Activated naive CD4-positive, alpha-beta T cell treated with anti-CD3 and anti-CD28 coated beads for 36 hours (primary cell): ENCODE measurements around the gene SYCP2. TPM values are rescaled to one million over a fixed set of nuclear protein-coding genes. Genes with fewer than 3 reads are reported as not detected.

Experiments used
- CTCF ChIA-PET: fragments of 350-600 bp; sonication (Branson Sonifier 250); formaldehyde crosslinking; loops from one replicate; lab custom pipeline; 2021; ENCODE audit warnings: antibody characterized with exemption; lab: Charles Lee
- DNase-seq: peaks from one replicate; pipeline ENCODE4 v3.0.0-alpha.2; 2020
- H3K27ac Mint-ChIP-seq: one replicate; pipeline ENCODE4 v1.8.0; 2021; ENCODE audit warnings: mild to moderate bottlenecking, mixed read lengths
- H3K27me3 Mint-ChIP-seq: one replicate; pipeline ENCODE4 v1.8.0; 2021; ENCODE audit warnings: low read depth, mixed read lengths
- H3K36me3 Mint-ChIP-seq: one replicate; pipeline ENCODE4 v1.8.0; 2021; ENCODE audit warnings: low read depth, mixed read lengths
- H3K4me1 Mint-ChIP-seq: one replicate; pipeline ENCODE4 v1.8.0; 2021; ENCODE audit warnings: low read depth, mixed read lengths
- H3K4me3 Mint-ChIP-seq: one replicate; pipeline ENCODE4 v1.8.0; 2021; ENCODE audit warnings: mild to moderate bottlenecking, moderate library complexity, mixed read lengths
- H3K9me3 Mint-ChIP-seq: one replicate; pipeline ENCODE4 v1.8.0; 2021; ENCODE audit warnings: mixed read lengths
- intact Hi-C: fragments of 100-400 bp; cut with micrococcal nuclease; formaldehyde crosslinking; loops from one replicate; pipeline ENCODE4 v1.15.1; 2023
- total RNA-seq, 2 experiments: library from RNA; stranded (reverse); gene quantifications; one replicate each; pipeline ENCODE4 v1.2.3, GENCODE V29; 2021

The SYCP2 gene
- total RNA-seq, 2 experiments from 2014 or later: 1.2 to 1.5 TPM

DNA sequence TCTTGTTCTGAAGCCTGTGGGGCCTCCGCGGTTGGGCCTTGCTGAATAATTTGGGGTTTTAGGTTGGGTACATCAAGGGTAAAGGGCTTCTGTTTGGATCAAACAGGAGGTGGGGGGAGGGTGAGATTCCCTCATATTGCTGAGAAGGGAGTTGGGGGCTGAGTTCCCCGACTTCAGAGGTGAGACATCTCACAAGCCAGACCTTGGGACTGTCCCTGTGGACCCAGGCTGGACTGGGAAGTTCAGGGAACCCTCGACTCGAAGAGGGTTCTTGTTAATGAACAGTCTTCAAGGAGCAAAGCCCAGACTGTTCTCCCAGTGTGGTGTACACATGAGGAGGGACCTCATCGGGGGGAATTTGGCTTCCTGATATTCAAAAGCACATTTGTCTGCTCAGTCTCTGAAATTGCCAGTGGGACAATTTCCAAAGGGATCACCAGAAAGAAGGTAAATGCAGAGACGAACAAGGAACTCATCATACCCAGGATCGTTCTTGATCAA lies 118.5 kb downstream of the SYCP2 start:
- intact Hi-C loops: no loop called here
- Mint-ChIP-seq H3K9me3 (no peaks in the 10 kb centered on the region), H3K36me3 (no peaks in the 10 kb centered on the region), H3K4me3 (no peak overlapping the region), H3K27ac (no peak overlapping the region), H3K4me1 (no peaks in the 10 kb centered on the region), H3K27me3 (peaks cover 7% of the 10 kb centered on the region)
- CTCF ChIA-PET: no interaction called here
- DNase-seq: no peak

DNA sequence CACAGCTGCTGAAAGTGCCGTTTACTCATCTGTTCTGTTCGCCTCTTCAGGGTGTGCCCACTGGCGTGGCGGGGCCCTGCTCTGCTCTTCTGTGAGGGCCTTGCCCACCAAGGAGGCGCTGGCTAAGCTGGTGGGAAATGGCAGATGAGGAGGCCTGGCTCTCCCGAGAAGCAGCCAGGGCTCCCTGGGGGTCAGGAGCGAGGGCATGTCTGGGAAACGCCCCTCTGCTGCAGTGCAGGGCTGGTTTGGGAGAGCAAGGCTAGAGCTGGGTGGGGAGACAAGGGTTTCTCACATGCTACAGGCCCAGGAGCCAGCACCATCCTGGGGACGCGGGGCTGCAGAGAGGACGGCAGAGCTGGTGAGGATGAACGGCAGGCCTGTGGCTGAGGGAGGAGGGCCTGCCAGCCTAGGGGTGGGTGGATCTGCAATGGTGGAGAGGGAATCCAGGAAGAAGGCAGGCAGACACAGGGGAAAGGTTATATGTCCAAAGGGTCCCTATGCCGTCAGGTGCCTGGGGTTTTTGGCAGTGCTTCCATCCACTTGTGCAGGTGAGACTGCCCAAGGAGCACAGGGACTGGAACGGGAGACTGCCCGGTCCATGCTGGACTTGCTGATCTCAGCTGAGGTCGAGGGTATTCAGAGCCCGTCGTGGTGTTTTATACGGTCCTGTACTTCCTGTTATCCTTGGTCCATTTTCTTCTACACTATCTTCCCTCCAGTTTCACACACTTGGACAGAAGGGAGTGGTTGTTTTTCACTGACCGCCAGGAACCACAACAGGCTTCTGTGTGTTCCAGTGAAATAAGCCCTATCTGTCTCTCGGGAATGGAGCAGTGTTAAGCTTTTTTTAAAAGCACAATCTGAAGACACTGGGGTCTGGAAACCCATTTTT lies 119.2 kb downstream of the SYCP2 start:
- no peaks in the 10 kb centered on the region for H3K4me1 Mint-ChIP-seq

More for the DNA sequence above, 119.2 kb downstream of the SYCP2 start:
- Mint-ChIP-seq H3K4me3 (no peak overlapping the region), H3K27ac (no peak overlapping the region), H3K27me3 (peaks cover 7% of the 10 kb centered on the region), H3K36me3 (no peaks in the 10 kb centered on the region), H3K9me3 (no peaks in the 10 kb centered on the region)
- DNase-seq: no peak
- CTCF ChIA-PET: no interaction called here
- intact Hi-C loops: no loop called here

Other genes with a start within 250 kb of the SYCP2 start
- 1 to 10 TPM; 3.9 to 4.1 TPM for gene PPP1R3D, start 6.7 kb upstream of the SYCP2 start, total RNA-seq
- 10 to 100 TPM; 14.6 to 15.4 TPM for gene FAM217B, start 6.8 kb upstream of the SYCP2 start, total RNA-seq
- 1 to 10 TPM; 1.5 to 1.8 TPM for gene CDH26, start 24.8 kb upstream of the SYCP2 start, total RNA-seq